Mesenchymal stem cell (in vitro differentiated cells and primary cell): Measurements from ENCODE around the gene TAMALIN.

Source experiments
- DNase-seq: peaks from one replicate; pipeline ENCODE4 v3.0.0-alpha.2; 2013
- H2AFZ ChIP-seq: one replicate; pipeline ENCODE4 v1.6.1; 2013; ENCODE audit warnings: low read depth, mild to moderate bottlenecking, control low read depth, inconsistent platforms, low read length, moderate library complexity
- H2AK5ac ChIP-seq: 2 replicates; pipeline ENCODE4 v1.6.1; 2013; ENCODE audit warnings: low read length, moderate library complexity, mild to moderate bottlenecking, inconsistent platforms; ENCODE audit not compliant: severe bottlenecking
- H2BK120ac ChIP-seq: one replicate; pipeline ENCODE4 v1.6.1; 2013; ENCODE audit warnings: low read depth, mild to moderate bottlenecking, inconsistent platforms, low read length, moderate library complexity
- H2BK12ac ChIP-seq, 2 experiments: one replicate each; pipeline ENCODE4 v1.6.1; 2013; ENCODE audit warnings: inconsistent platforms in 2 of 2, low read length in 2 of 2, mild to moderate bottlenecking in 2 of 2, moderate library complexity in 2 of 2, control low read depth in 1 of 2
- H2BK15ac ChIP-seq: one replicate; pipeline ENCODE4 v1.6.1; 2013; ENCODE audit warnings: mild to moderate bottlenecking, low read depth, inconsistent platforms; ENCODE audit not compliant: poor library complexity, severe bottlenecking
- H2BK5ac ChIP-seq: 2 replicates; pipeline ENCODE4 v1.6.1; 2013; ENCODE audit warnings: low read depth, mild to moderate bottlenecking, low read length, control low read depth, inconsistent platforms; ENCODE audit not compliant: poor library complexity, severe bottlenecking
- H3K14ac ChIP-seq, 2 experiments: one replicate each; pipeline ENCODE4 v1.6.1; 2013; ENCODE audit warnings: inconsistent platforms in 2 of 2, low read length in 2 of 2, control low read depth in 1 of 2, mild to moderate bottlenecking in 1 of 2, moderate library complexity in 1 of 2
- H3K18ac ChIP-seq, 2 experiments: one replicate each; pipeline ENCODE4 v1.6.1; 2013; ENCODE audit warnings: inconsistent platforms in 2 of 2, low read length in 2 of 2, control low read depth in 1 of 2, low read depth in 1 of 2, mild to moderate bottlenecking in 1 of 2
- H3K23ac ChIP-seq, 2 experiments: one replicate each; pipeline ENCODE4 v1.6.1; 2013; ENCODE audit warnings: inconsistent platforms in 2 of 2, low read length in 2 of 2, mild to moderate bottlenecking in 2 of 2, moderate library complexity in 2 of 2, control low read depth in 1 of 2
- H3K27ac ChIP-seq: 2 replicates; pipeline ENCODE4 v1.5.1; 2013; ENCODE audit warnings: mild to moderate bottlenecking, moderate library complexity, low read length, control low read depth, inconsistent platforms; ENCODE audit not compliant: poor library complexity, severe bottlenecking
- H3K27me3 ChIP-seq, 2 experiments: 2 replicates each; pipeline versions ENCODE4 v1.6.1 to v1.7.0; 2013; ENCODE audit warnings: low read length in 2 of 2, mild to moderate bottlenecking in 2 of 2, moderate library complexity in 2 of 2, control low read depth in 1 of 2, inconsistent platforms in 1 of 2; ENCODE audit not compliant: control insufficient read depth in 1 of 2, insufficient read depth in 1 of 2
- H3K36me3 ChIP-seq, 2 experiments: 2 replicates each; pipeline versions ENCODE4 v1.6.1 to v1.7.0; 2013; ENCODE audit warnings: low read length in 2 of 2, control low read depth in 1 of 2, inconsistent platforms in 1 of 2, low read depth in 1 of 2, mild to moderate bottlenecking in 1 of 2; ENCODE audit not compliant: insufficient read depth in 2 of 2, control insufficient read depth in 1 of 2
- H3K4ac ChIP-seq, 2 experiments: one replicate each; pipeline ENCODE4 v1.6.1; 2013; ENCODE audit warnings: inconsistent platforms in 2 of 2, low read length in 2 of 2, mild to moderate bottlenecking in 2 of 2, moderate library complexity in 2 of 2, control low read depth in 1 of 2, low read depth in 1 of 2
- H3K4me1 ChIP-seq: 2 replicates; pipeline ENCODE4 v1.6.1; 2013; ENCODE audit warnings: low read depth, low read length, control low read depth; ENCODE audit not compliant: control insufficient read depth, insufficient read depth
- H3K4me2 ChIP-seq: 2 replicates; pipeline ENCODE4 v1.6.1; 2013; ENCODE audit warnings: low read length, mild to moderate bottlenecking, inconsistent platforms; ENCODE audit not compliant: poor library complexity, severe bottlenecking
- H3K4me3 ChIP-seq, 2 experiments: 2 replicates each; pipeline versions ENCODE4 v1.5.1 to v1.7.0; 2013; ENCODE audit warnings: low read length in 2 of 2, mild to moderate bottlenecking in 2 of 2, control low read depth in 1 of 2, low read depth in 1 of 2; ENCODE audit not compliant: insufficient read depth in 1 of 2
- H3K79me1 ChIP-seq: replicated peaks from 2 replicates; pipeline ENCODE4 v1.6.1; 2013; ENCODE audit warnings: mild to moderate bottlenecking, control low read depth, low read length, inconsistent platforms; ENCODE audit not compliant: poor library complexity, severe bottlenecking
- H3K9ac ChIP-seq: 2 replicates; pipeline ENCODE4 v1.7.0; 2013; ENCODE audit warnings: mild to moderate bottlenecking, low read length, moderate library complexity
- H3K9me3 ChIP-seq: 2 replicates; pipeline ENCODE4 v1.7.0; 2013; ENCODE audit warnings: mild to moderate bottlenecking, low read length; ENCODE audit not compliant: control insufficient read depth
- H4K8ac ChIP-seq: one replicate; pipeline ENCODE4 v1.6.1; 2013; ENCODE audit warnings: inconsistent platforms, mild to moderate bottlenecking, low read length, moderate library complexity
- H4K91ac ChIP-seq: one replicate; pipeline ENCODE4 v1.6.1; 2013; ENCODE audit warnings: mild to moderate bottlenecking, low read length, inconsistent platforms
- WGBS: methylation state at CpG from one replicate; pipeline ENCODE4 v1.1.7; 2013; ENCODE audit warnings: mixed read lengths; 5-methylcytosine and 5-hydroxymethylcytosine counted together

Gene TAMALIN

GRCh38 chr12:51980051-51980808, 26.5 kb upstream of the TAMALIN start:
- Histone ChIP-seq H3K18ac (no peak overlapping the region), H4K8ac (no peak overlapping the region), H3K27ac (no peak overlapping the region), H3K4ac (no peak overlapping the region), H3K4me2 (no peak overlapping the region), H3K23ac (no peak overlapping the region), H2AFZ (no peak overlapping the region), H2AK5ac (no peak overlapping the region), H3K9ac (no peak overlapping the region), H2BK120ac (no peak overlapping the region), H3K4me1 (peaks cover 19% of the 10 kb centered on the region), H2BK5ac (no peak overlapping the region), H2BK12ac (no peak overlapping the region), H3K14ac (no peak overlapping the region), H3K9me3 (no peaks in the 10 kb centered on the region), H3K79me1 (peaks cover 15% of the 10 kb centered on the region), H3K27me3 (no peaks in the 10 kb centered on the region), H3K4me3 (no peak overlapping the region), H3K36me3 (peaks cover 22 to 79% of the 10 kb centered on the region in 2 experiments), H4K91ac (no peak overlapping the region), H2BK15ac (no peak overlapping the region)
- DNase-seq, result peak; percentile 75
- WGBS, result 50% methylated on average over 6 of the region's 7 CpGs

GRCh38 chr12:51980809-51981127, 26.0 kb upstream of the TAMALIN start:
- Histone ChIP-seq H3K9ac (no peak overlapping the region), H2AFZ (no peak overlapping the region)
- 93% methylated on average over 10 of the region's 10 CpGs for WGBS

GRCh38 chr12:51984657-51985056, 22.1 kb upstream of the TAMALIN start:
- Histone ChIP-seq H4K8ac (no peak overlapping the region), H2AFZ (no peak overlapping the region), H3K36me3 (peaks cover 27 to 82% of the 10 kb centered on the region in 2 experiments), H3K4me1 (peaks cover 2% of the 10 kb centered on the region), H3K27me3 (no peaks in the 10 kb centered on the region), H3K4me2 (no peak overlapping the region), H3K14ac (no peak overlapping the region), H2BK12ac (no peak overlapping the region), H3K9ac (no peak overlapping the region), H2BK120ac (no peak overlapping the region), H3K23ac (no peak overlapping the region), H3K9me3 (no peaks in the 10 kb centered on the region), H3K18ac (no peak overlapping the region), H3K4me3 (no peak overlapping the region), H3K79me1 (peaks cover 7% of the 10 kb centered on the region), H4K91ac (no peak overlapping the region), H3K27ac (no peak overlapping the region), H2BK5ac (no peak overlapping the region), H3K4ac (no peak overlapping the region), H2AK5ac (no peak overlapping the region), H2BK15ac (no peak overlapping the region)
- DNase-seq, result no peak
- 87% methylated on average over 3 of the region's 6 CpGs for WGBS

More at GRCh38 chr12:51980809-51981127, 26.0 kb upstream of the TAMALIN start:
- Histone ChIP-seq H3K9me3 (no peaks in the 10 kb centered on the region), H3K14ac (no peak overlapping the region), H2BK120ac (no peak overlapping the region), H3K4ac (no peak overlapping the region), H3K4me2 (no peak overlapping the region), H4K91ac (no peak overlapping the region), H2AK5ac (no peak overlapping the region), H3K27me3 (no peaks in the 10 kb centered on the region), H3K36me3 (peaks cover 21 to 79% of the 10 kb centered on the region in 2 experiments), H3K4me3 (no peak overlapping the region), H4K8ac (no peak overlapping the region), H2BK5ac (no peak overlapping the region), H3K4me1 (peaks cover 15% of the 10 kb centered on the region), H3K27ac (no peak overlapping the region), H3K18ac (no peak overlapping the region), H3K23ac (no peak overlapping the region), H2BK12ac (no peak overlapping the region), H2BK15ac (no peak overlapping the region), H3K79me1 (peaks cover 10% of the 10 kb centered on the region)
- no peak for DNase-seq

- Histone ChIP-seq H3K4me1 (peaks cover 1% of the 10 kb centered on the region), H3K27ac (no peak overlapping the region), H3K18ac (no peak overlapping the region), H3K4me3 (no peak overlapping the region), H3K9ac (no peak overlapping the region), H3K14ac (no peak overlapping the region), H2BK15ac (no peak overlapping the region), H2BK12ac (no peak overlapping the region), H3K4ac (no peak overlapping the region), H2AK5ac (no peak overlapping the region), H3K4me2 (no peak overlapping the region), H3K36me3 (peaks cover 27 to 84% of the 10 kb centered on the region in 2 experiments), H2BK5ac (no peak overlapping the region), H3K23ac (no peak overlapping the region), H3K27me3 (no peaks in the 10 kb centered on the region), H3K79me1 (peaks cover 6% of the 10 kb centered on the region), H2BK120ac (no peak overlapping the region), H3K9me3 (no peaks in the 10 kb centered on the region), H4K91ac (no peak overlapping the region), H2AFZ (no peak overlapping the region), H4K8ac (no peak overlapping the region)
- DNase-seq, result no peak
- 96% methylated on average over 9 of the region's 9 CpGs for WGBS
Observed at GRCh38 chr12:51985154-51985835, 21.5 kb upstream of the TAMALIN start.
